ENCODE measurements around the gene PCYT2.

PCYT2 gene

GRCh38 chr17:81871387-81872230 is 39.6 kb downstream of the PCYT2 start:
- no peak for TF ChIP-seq CTCF (IDR thresholded peaks at IDR 0.05; ENCODE audit: low read depth, low read length)
- Histone ChIP-seq H3K36me3 (peaks cover 25% of the 10 kb centered on the region), H3K9me3 (no peaks in the 10 kb centered on the region), H3K4me3 (ENCODE audit: low read depth, low read length) (peak overlapping the region; percentile 90), H3K4me1 (peaks cover 22% of the 10 kb centered on the region), H3K27me3 (no peaks in the 10 kb centered on the region)
- peak; percentile 97 for DNase-seq

- H3K9me3 ChIP-seq, result no peaks in the 10 kb centered on the region
- no peaks in the 10 kb centered on the region for H3K27me3 ChIP-seq
- H3K4me1 ChIP-seq, result peaks cover 26% of the 10 kb centered on the region
- no peak for TF ChIP-seq CTCF (IDR thresholded peaks at IDR 0.05; ENCODE audit: low read depth, low read length)
- no peak for DNase-seq
- H3K4me3 ChIP-seq (ENCODE audit: low read depth, low read length), result peak within 1 kb of the TSS; percentile 90
- peaks cover 25% of the 10 kb centered on the region for H3K36me3 ChIP-seq
Measured at GRCh38 chr17:81870981-81871386, 40.2 kb downstream of the PCYT2 start, which contains the start of gene ARHGDIA. Gene ARHGDIA, minus strand, starts transcription at chr17:81871337. Its CDS starts 1,407 bp downstream, at chr17:81869930.

- Histone ChIP-seq H3K4me3 (ENCODE audit: low read depth, low read length) (peak overlapping the region; percentile 90), H3K9me3 (no peaks in the 10 kb centered on the region), H3K27me3 (no peaks in the 10 kb centered on the region), H3K4me1 (peaks cover 26% of the 10 kb centered on the region), H3K36me3 (peaks cover 25% of the 10 kb centered on the region)
- DNase-seq, result peak; percentile 36
- TF ChIP-seq CTCF (IDR thresholded peaks at IDR 0.05; ENCODE audit: low read depth, low read length), result no peak
Measured at GRCh38 chr17:81870131-81870980, 40.8 kb downstream of the PCYT2 start.

- no peaks in the 10 kb centered on the region for H3K9me3 ChIP-seq
- no peaks in the 10 kb centered on the region for H3K27me3 ChIP-seq
- H3K4me3 ChIP-seq (ENCODE audit: low read depth, low read length), result peak overlapping the region; percentile 90
- TF ChIP-seq CTCF (IDR thresholded peaks at IDR 0.05; ENCODE audit: low read depth, low read length), result peak; percentile 78
- peaks cover 26% of the 10 kb centered on the region for H3K4me1 ChIP-seq
- peaks cover 25% of the 10 kb centered on the region for H3K36me3 ChIP-seq
- peak; percentile 78 for DNase-seq
Measured at GRCh38 chr17:81869221-81870130, 41.7 kb downstream of the PCYT2 start.

GRCh38 chr17:81868674-81869220 is 42.5 kb downstream of the PCYT2 start:
- peak; percentile 63 for DNase-seq
- Histone ChIP-seq H3K36me3 (peaks cover 27% of the 10 kb centered on the region), H3K27me3 (no peaks in the 10 kb centered on the region), H3K4me3 (ENCODE audit: low read depth, low read length) (peak overlapping the region; percentile 90), H3K4me1 (peaks cover 26% of the 10 kb centered on the region), H3K9me3 (no peaks in the 10 kb centered on the region)
- TF ChIP-seq CTCF (IDR thresholded peaks at IDR 0.05; ENCODE audit: low read depth, low read length), result no peak

All from BE2C (cell line).